Measurements from ENCODE around the gene SMARCAL1.

SMARCAL1 gene

GRCh38 chr2:216426938-216427337 lies 14.7 kb downstream of the SMARCAL1 start:
- DNase-seq (ENCODE audit: low read depth in 2 of 2), result no peak

DNA sequence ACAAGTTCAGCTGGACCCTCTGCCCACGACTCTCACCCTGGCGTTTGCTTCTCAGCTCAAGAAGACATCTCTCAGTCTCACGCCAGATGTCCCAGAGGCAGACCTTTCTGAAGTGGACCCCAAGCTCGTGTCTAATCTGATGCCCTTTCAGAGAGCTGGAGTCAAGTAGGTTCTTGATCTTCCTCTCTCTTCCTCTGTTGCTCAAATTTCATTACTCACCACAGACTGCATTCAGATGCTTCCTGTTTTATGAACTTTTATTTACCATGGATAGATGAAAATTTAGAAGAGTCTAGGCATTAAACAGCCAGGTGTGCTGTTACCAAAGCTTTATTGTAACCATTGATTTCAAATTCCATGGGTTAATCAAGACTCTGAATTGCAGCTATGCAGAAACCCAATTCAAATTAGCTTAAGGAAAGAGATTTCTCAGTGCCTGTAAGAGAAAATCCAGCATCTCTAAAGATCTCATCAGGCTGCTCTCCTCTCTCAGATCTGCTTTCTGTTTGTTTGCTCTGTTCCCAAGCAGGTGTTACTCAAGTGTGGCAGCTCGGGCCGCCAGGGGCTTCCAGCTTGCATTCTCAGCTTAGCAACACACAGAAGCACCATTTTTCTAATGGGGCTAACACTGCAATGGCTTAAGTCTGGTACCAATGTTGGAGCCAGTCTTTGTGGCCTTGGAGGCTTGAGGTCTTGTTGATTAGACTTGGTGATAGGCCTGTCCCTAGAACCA lies 16.5 kb downstream of the SMARCAL1 start:
- no peak for DNase-seq (ENCODE audit: low read depth in 2 of 2)

- no peak for DNase-seq (ENCODE audit: low read depth in 2 of 2)
These were observed 17.1 kb downstream of the SMARCAL1 start for GRCh38 chr2:216429428-216429827.

DNA sequence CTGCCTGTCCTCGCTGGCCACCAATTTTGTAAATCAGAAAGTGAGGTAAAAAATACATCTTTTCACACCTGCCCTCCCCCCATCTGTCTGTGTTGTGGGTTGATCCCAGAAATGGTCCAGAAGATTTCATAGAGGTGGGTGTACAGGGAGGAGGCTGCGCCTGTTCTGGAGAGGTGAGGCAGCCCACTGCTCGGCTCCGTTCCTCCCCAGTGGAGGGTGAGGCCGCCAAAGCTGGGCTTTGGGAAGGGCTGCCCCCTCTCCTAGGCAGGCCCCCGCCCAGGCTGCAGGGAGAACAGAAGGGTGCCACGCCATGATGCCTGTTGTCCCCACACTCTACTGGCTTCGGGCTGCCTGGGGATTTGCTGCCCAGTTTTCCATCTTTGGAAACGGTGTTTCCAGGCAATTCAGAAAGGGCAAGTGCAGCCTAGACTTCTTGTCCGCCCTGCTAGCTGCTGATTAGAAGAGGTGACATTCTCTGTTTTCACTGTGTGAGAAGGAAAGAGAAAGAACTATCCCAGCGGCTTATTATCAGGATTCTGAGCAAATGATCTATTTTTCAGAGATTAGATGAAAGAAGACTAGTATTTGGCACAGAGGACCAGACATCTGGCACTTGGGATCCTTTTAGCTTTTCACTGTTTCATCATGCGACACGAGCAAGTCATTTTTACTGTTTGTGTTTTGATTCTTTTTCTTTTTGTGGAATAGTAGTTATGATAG lies 18.7 kb downstream of the SMARCAL1 start:
- no peak for DNase-seq (ENCODE audit: low read depth in 2 of 2)

GRCh38 chr2:216431531-216431856 lies 19.2 kb downstream of the SMARCAL1 start:
- DNase-seq (ENCODE audit: low read depth in 2 of 2), result no peak

DNA sequence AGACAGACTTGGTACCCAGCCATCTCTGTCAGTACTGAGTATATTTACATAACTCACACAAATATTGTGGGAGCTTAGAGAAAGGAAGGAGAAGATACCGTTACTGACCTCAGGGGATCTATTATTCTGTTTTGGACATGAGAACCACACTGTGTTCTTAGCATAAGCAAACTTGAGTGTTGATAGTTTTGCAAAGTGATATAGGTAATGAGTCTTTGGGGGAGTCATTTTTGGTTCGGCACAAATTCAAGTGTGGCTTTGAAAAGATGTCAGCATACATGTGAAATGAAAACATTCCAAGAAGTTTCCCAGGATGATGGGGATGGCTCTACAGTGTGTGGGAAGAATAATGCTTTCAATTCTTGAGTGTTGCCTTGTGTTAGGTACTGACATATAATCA lies 24.1 kb downstream of the SMARCAL1 start:
- no peak for DNase-seq (ENCODE audit: low read depth in 2 of 2)

DNA sequence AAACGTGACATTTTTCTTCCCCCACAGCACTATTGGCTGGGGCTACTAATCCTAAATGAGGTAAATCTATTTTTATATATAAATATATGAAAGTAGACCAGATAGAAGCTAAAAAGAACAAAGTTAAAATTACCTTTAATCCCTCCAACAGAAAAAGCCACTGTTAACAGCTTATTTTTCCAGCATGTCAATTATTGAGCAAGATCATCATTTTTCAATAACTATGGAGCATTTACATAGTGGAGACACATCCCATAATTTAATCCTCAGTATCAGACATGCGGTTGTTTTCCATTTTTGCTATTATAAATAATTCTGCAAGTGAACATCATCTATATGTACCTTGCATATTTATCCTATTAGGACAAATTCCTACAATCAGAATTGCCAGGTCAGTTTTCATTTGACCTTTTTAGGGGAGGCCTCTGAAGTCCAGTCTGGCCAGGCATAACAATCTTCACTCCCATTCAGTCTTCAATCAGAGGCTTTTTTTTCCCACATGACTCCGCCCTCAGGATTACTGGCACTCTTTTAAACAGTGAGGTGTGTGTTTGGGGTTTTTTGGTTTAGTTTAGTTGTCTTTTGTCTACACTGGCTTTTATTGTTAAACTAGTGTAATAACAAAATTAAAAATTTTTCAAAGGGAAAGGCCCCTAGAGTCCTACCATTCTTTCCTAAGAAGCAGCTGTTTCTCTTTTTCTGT lies 29.2 kb downstream of the SMARCAL1 start:
- no peak for DNase-seq (ENCODE audit: low read depth in 2 of 2)

DNA sequence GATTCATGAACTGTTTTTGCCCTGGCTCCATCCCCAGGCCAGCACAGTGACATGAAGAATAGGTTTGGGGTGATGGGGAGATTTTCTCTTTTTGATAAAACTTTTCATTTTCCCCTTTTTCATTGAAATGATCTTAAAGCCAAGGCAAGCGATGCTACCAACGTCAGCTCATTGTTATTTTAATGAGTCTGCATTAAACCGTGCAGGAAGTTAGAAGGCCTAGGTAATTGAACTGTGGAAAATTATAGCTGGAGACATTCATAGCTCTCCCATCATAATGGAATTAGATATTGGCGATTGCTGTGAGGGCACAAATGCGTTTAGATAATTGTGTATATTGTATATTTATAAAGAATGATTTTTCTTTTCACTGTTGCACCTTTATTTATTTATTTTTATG lies 33.2 kb downstream of the SMARCAL1 start:
- no peak for DNase-seq (ENCODE audit: low read depth in 2 of 2)

GRCh38 chr2:216446343-216446742 lies 34.1 kb downstream of the SMARCAL1 start:
- no peak for DNase-seq (ENCODE audit: low read depth in 2 of 2)

- DNase-seq (ENCODE audit: low read depth in 2 of 2), result no peak
These were observed 35.0 kb downstream of the SMARCAL1 start for GRCh38 chr2:216447293-216447692.

- no peak for DNase-seq (ENCODE audit: low read depth in 2 of 2)
These were observed 36.5 kb downstream of the SMARCAL1 start for GRCh38 chr2:216448829-216449228.

DNA sequence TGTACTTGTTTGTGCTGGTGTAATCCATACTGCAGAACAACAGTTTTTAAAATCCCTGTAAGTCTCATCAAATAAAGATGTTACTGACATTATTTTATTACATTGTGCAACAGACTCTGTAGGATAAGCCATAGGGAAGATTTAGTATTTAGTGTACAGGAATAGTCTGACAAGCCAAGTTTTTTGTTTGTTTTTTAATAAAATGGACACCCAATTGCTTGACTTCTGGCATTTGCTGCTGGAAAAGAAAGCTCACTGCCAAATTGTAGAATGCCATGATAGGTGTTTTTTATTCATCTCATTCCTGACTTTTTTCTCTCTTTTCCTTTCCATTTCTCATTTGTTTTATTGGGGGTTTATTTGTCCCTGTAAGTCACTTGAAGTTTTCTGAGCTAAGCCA lies 38.1 kb downstream of the SMARCAL1 start:
- no peak for DNase-seq (ENCODE audit: low read depth in 2 of 2)

DNA sequence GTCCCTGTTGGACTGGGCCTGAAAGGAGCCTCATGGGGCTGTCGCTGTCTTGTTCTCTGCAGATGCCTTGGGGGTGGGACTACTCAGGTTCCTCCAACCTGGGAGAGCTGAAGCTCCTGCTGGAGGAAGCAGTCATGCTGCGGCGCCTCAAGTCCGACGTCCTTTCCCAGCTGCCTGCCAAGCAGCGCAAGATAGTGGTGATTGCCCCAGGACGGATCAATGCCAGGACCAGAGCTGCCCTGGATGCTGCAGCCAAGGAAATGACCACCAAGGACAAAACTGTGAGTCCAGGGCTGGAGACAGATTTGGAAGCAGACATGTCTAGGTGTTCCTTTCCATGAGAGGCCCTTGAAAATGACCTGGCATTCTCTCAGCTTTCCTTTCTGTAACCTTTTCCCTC lies 38.5 kb downstream of the SMARCAL1 start:
- no peak for DNase-seq (ENCODE audit: low read depth in 2 of 2)

DNA sequence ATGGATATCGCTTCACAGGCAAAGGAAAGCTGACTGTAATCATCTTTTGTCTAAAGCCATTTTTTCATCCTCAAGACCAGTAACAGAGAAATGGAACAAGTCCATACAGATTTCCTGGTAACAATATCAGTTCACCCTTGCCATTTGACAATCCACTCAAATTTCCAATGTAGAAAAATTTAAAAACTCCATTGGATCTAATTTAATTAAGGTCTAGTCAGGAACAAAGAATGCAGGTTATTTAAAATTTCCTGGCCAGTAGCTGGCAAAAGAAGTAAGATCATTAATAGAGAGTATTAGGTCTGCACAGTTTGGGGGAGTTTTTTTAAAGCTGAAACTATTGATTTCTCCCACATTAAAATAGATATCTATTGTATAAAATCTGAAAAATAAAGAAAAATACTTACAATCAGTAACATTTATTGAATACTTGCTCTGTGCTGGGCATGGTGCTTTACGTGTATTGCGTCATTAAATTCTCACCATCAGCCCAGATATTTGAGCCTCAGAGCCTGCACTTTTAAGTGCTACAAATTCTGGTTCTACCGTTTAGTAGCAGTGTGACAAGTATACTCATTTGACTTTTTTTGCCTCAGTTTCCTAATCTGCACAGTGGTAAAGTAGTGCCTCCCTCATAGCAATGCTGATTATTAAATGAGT lies 41.8 kb downstream of the SMARCAL1 start:
- DNase-seq (ENCODE audit: low read depth in 2 of 2), result no peak

DNA sequence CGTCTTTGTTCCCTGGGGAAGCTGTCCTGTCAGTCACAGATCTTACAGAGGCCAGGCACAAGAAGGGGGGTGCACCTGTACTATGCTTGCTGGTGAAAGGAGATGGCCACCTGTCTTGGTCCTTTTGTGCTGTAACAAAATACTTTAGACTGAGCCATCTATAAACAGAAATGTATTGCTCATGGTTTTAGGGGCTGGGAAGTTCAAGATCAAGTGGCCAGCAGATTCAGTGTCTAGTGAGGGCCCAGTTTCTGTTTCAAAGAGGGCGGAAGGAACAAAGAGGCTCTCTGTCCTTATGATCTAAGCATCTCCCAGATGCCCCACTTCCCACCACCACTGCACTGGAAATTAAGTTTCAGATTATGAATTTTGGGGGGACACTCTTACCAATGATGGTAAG lies 50.9 kb downstream of the SMARCAL1 start:
- DNase-seq (ENCODE audit: low read depth in 2 of 2), result no peak

- no peak for DNase-seq (ENCODE audit: low read depth in 2 of 2)
These were observed 51.9 kb downstream of the SMARCAL1 start for GRCh38 chr2:216464104-216464720.

DNA sequence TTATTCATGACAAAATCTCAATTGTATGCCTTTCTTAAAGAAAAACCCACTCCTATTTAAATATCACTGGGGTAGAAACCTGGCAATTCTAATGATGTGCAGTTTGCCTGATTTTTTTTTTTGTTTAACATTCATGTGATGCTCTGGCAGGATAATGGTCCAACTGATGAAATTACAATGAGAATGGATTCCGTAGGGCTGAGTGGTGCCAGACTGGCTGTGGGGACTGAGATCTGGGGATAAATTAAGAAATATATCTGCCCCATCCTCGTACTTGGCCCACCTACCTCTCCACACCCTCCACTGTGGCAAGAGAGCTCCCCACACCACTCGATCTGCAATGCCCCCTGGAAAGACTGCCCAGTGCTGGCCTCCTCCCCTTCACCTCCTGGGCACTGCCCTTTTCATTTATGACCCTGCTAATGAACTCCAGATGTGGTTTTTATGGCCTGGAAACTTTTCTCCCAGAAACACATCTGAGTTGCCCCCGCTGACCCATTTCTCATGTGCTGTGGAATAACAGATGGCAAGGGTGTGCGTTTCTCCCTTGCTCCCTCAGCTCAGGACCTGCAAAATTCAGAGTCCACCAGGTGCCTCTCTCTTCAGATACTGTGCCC lies 53.4 kb downstream of the SMARCAL1 start:
- DNase-seq (ENCODE audit: low read depth in 2 of 2), result no peak

DNA sequence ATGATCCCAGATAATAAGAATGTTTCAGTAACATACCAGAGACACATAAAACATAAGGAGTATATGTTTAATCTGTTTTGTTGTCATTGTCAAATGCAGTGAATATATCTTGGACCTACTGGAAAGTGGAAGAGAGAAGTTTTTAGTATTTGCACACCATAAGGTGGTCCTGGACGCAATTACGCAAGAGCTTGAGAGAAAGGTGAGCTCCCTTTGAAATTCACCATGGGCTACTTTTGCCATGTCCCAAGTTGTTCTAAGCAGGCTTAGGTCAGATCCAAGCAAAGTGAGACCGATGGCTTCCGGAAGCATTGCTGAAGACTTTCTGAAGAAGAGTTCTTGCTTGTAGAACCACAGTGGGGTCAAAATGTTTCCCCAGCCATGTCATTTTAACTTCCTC lies 55.6 kb downstream of the SMARCAL1 start:
- DNase-seq (ENCODE audit: low read depth in 2 of 2), result no peak

DNA sequence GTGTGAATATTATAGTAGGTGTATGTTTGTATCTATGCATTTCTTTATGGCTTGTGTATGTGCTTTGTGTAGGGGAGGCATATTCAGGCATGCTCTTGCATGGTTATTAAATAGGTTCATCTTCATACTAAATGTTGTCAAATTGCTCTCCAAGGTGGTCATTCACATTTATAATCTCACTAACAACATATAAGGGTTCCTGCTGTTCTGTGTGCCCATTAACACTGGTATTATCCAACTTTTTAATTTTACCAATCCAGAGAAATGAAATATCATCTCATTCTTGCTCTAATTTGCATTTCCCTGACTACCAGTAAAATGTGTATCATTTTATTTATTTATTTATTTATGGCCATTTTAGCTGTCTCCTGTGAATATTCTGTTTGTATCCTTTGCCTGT lies 57.4 kb downstream of the SMARCAL1 start:
- DNase-seq (ENCODE audit: low read depth in 2 of 2), result no peak

GRCh38 chr2:216473187-216473586 lies 60.9 kb downstream of the SMARCAL1 start:
- DNase-seq (ENCODE audit: low read depth in 2 of 2), result no peak

DNA sequence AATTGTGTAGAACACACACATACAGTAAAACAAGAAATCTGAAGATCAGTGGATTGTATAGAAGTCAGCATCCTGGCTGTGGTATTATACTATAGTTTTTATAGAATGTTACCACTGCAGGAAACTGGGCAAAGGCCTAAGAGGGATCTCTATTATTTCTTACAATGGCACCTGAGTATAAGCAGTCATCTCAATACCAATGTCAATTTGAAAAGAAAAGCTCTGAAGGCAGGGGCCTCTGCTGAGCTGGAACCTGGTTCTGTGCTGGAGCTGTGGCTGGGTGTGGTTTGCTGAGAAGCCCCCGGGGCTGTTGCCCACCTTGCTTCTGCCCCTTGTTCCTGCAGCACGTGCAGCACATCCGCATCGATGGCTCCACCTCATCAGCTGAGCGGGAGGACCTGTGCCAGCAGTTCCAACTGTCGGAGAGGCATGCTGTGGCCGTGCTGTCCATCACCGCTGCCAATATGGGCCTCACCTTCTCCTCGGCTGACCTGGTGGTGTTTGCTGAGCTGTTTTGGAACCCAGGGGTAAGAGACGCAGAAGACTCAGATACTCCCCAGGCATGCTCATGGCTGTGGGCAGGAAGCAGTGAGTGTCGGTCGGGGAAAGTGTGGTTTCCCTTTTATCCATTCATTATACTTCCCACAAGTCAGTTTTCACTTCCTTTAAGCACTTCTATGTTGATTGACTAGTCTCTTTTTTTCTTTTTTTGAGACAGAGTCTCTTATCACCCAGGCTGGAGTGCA lies 62.8 kb downstream of the SMARCAL1 start:
- no peak for DNase-seq (ENCODE audit: low read depth in 2 of 2)
